PC-9 (cell line): ENCODE measurements around the gene RXFP2.

Experiments used
- CTCF ChIP-seq: fragments of 200-600 bp; sonication (generic); conservative IDR thresholded peaks from 2 replicates; pipeline ENCODE4 v1.6.1; 2017; ENCODE audit warnings: mixed run types, antibody characterized with exemption, mild to moderate bottlenecking, moderate library complexity
- EZH2 ChIP-seq: fragments of 200-600 bp; sonication (generic); IDR thresholded peaks from 2 replicates; pipeline ENCODE4 v1.8.0; 2017; ENCODE audit warnings: antibody characterized with exemption, low read depth

- no peak for TF ChIP-seq CTCF
- TF ChIP-seq EZH2, result no peak
Measured at GRCh38 chr13:31769575-31769974, 30.2 kb downstream of the RXFP2 start.
